ENCODE results near the gene NKD2.
"Not testable (repeated sequence)": the region's sequence is repeated elsewhere in the genome, so short reads cannot be mapped to it uniquely, and the experiment has no call there.

Gene NKD2

GRCh38 chr5:1013948-1014301, 5.3 kb downstream of the NKD2 start:
- DNase-seq (ENCODE audit: low read depth in 2 of 2): no peak

GRCh38 chr5:1014346-1014745, 5.7 kb downstream of the NKD2 start:
- DNase-seq (ENCODE audit: low read depth in 2 of 2): no peak

GRCh38 chr5:1014781-1015221, 6.2 kb downstream of the NKD2 start:
- DNase-seq (ENCODE audit: low read depth in 2 of 2): no peak

DNA sequence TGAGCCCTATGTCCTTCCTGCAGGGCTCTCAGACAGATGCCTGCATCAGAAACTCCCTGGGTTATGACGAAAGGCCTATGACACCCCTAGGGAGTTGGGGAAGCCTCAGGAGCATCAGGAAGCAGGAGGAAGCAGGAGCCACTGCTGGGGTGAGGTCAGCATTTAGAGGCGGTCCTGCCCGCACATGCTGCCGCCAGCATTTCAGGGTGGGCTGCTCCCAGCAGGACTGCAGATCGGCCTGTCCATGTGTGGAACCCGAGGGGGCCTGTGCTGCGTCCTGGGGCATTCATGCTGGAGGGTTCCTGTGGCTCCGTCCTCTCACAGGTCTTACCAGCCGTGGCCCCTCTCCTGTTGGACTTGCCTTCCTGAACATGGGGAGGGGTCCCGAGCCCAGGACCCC, 6.9 kb downstream of the NKD2 start:
- no peak for DNase-seq (ENCODE audit: low read depth in 2 of 2)

DNA sequence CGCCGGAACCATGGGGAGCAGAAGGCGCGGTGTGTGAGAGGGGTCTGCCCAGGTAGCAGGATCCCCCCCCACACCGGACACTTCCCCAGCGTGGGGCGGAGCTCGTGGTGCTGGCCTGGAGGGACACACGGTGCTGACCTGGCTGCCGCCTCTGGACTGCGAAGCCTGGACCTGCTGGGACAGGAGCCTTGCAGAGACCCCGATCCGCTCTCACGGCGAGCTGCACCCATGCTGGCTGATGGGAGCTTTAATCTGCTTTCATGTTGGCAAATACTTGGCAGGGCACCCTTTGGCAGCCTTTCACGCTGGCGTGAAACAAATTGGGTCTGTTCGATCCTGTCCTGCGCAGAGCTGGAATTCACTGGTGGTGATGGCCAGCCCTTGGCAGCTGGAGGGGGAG, 7.4 kb downstream of the NKD2 start:
- DNase-seq (ENCODE audit: low read depth in 2 of 2): no peak

DNA sequence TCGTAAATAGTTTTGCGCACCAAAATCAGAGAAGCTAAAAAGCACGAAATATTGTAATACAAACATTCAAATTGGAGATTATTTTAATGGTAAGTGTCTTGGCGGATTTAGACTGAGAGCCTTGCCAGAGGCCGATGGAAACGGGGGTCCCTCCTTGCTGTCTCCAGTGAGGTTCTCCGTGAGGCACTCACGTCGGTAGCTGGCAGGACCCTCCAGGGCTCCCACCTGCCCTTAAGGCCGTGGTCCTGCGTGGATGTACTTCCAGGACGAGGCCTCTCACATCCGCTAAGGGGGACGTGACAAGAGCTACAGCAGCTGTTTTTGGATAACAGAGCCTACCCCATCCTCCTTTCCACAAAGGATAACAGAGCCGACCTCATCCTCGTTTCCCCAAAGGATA, 7.9 kb downstream of the NKD2 start:
- DNase-seq (ENCODE audit: low read depth in 2 of 2): no peak

DNA sequence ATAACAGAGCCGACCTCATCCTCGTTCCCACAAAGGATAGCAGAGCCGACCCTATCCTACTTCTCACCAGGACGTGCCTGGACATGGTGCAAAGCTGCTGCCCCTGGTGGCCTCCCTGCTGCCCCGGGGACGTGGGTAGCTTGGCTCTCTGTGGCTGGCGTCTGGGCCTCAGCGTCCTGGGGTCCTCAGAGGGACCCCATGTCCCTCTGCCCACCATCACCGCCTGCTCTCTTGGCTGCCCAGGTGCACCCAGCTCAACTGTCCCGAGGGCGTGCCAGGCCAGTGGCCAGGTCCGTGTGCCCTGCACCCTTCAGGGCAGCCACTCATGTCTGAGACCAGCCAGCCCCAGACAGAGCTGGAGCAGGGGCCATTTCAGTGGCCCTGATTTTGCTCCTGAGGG, 8.5 kb downstream of the NKD2 start:
- DNase-seq (ENCODE audit: low read depth in 2 of 2): no peak

GRCh38 chr5:1017691-1018455, 9.3 kb downstream of the NKD2 start:
- no peak for DNase-seq (ENCODE audit: low read depth in 2 of 2)

DNA sequence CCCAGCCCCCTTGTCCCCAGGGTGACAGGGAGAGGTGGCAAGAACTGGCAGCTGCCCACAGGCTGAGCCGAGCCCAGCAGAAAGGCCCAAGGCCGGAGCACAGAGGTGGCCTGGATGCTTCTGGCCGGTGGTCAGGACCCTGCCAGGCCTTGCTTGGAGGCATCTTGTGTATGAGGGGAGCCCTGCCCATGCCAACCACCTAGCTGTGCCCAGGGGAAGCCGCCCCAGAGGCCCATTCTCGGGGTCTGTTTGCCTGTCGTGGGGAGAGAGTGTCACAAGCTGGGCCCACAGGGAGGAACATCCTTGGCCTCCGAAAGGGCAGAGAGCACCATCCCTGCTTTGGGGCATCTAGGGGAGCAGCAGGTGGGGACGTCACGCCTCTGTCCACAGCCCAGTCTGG, 10.0 kb downstream of the NKD2 start:
- DNase-seq (ENCODE audit: low read depth in 2 of 2): no peak

DNA sequence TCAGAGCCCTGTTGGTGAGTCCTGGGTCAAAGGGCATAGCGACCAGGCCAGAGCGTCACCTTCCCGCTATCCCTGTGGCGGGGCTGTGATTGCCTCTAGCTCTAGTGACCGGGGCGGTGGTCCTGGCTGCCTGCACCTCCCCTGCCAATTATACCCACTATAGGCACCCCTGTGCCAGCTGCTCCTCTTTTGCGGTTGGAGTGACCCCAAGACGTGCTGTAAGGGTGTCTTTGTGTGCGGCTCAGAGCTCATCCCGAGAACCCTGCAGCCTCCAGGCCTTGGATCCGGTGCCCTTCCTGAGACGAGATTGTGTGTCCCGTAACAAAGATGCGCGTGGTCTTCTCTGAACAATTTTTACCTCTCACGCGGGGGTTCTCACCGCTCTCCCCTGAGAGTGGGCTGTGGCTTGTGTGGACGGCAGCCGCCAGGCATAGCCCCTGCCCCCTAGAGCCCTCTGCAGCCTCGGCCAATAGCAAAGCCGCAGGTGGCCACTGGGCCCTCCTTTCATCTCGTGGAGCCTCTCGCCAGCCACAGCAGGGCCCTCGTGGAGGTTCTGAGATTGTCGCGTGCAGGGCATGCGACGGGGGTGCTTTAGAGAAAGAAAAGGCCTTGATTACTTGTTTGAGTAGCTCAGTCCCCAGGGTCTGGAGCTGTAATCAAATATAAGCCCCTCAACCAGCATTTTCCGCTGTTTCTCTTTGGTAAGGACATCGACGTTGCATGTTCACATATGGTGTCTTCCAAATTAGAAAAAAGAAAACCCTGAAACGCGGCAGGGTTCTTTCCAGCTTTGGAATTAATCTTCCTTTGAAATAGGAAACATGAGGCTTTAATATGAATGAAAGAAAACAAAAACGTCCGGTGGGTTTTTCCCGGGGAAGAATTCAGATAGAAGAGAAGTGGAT, 10.7 kb downstream of the NKD2 start:
- DNase-seq (ENCODE audit: low read depth in 2 of 2): no peak

DNA sequence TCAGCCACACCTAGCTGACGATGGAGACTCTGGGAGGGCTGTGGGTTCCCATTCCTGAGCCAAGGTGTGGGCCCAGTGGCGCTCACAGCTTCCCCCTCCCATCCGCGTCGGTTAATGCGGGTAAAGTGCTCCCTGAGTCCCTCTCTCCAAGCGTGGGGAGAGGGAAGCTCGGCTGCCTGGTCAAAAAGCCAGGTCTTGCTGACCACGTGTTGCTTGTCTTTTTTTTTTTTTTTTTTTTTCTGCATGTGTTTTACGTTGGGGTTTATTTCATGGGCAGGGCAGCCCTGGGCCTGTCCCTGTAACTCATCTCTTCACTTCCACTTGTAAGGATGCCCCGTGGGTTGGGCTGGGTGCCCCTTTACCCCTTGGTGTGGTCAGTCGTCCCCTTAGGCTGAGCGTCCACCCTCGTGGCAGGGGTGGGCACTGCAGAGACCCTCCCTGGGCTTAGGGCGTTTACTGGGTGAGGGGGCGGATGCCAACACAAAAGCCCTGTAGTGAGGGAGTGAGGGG, 11.9 kb downstream of the NKD2 start:
- DNase-seq (ENCODE audit: low read depth in 2 of 2): no peak

DNA sequence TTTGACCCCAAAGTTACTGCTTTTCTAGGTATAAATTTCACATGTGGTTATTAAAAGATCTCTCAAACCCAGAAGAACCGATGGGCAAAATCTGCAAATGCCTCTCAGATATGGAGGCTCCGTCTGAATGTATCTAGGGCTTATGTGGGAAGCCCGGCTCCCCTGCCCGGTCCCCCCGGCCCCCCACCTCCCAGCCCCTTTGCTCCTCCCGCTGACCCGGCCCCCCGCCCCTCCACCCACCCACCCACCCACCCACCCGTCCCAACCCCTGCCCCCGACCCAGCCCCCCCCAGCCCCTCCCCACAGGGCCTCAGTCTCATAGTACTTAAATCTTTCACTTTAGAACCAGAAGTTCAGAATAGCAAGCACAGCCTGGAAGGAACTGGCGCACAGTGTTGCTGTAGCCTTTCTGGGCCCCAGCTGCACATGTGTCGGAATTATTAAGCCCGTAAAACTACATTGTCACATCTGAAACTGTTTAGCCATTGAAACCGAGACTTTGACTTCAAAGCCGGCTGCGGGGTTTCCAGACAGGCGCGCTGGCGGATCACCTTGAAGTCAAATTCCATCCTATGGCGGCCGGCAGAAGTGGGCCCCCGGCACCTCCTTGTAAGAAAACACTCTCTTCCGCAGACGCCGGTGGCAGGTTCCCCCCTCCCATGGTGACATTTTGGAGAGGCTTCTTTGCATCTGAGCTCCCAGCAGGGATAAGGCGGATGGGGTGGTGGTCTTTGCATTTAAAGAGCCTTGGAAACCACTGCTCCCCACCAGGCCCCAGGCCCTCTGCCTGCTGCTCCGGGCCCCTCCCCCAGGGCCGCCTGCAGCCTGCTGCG, 12.8 kb downstream of the NKD2 start:
- DNase-seq (ENCODE audit: low read depth in 2 of 2): peak; percentile 16 to 17

- not testable (repeated sequence) for DNase-seq (ENCODE audit: low read depth in 2 of 2)
Observed at GRCh38 chr5:1021969-1022336, 13.4 kb downstream of the NKD2 start.

DNA sequence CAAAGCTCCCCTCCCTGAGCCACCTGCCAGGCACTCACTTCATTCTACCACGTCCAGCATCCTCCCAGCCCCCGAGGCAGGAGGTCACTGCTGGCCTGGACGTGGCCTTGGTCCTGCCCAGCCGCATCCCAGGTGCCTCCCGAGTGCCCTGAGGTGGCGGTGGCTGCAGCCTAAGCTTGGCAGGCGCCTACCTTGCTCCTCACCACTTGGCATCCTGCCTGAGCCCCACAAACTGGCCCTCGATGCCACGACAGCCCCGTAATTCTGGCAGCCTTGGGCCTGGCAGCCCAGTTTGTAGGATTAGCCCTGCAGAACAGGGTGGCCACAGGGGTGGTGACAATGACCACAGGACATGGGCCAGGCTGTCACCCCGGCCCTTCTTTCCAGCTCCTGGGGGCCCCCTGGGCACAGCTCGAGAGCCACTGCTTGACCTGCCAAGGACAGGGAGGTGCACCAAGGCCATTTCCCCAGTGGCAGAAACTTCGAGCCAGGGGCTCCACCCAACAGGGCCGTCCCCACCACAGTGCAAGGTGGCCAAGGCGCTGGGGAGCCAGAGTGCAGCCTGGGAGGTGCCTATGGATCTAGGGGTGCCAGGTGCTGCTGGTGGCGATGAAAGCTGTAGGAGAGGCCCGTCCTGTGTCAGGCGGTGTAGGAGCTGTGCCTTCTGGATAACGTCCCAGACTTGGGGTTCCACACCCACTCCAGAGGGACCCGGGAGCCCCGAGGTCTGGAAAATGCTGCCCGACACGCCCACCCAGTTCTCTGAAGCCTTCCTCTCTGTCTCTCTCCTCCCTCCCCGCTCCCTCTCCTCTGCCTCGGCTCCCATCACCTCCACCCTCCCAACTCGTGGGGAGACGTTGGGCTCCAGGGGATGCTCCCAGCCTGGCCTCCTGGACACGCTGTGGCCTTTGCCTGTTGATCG, 18.4 kb downstream of the NKD2 start:
- no peak for DNase-seq (ENCODE audit: low read depth in 2 of 2)

GRCh38 chr5:1027631-1028441, 19.2 kb downstream of the NKD2 start:
- no peak for DNase-seq (ENCODE audit: low read depth in 2 of 2)

- no peak for DNase-seq (ENCODE audit: low read depth in 2 of 2)
Observed at GRCh38 chr5:1028481-1029281, 20.1 kb downstream of the NKD2 start.

- DNase-seq (ENCODE audit: low read depth in 2 of 2): no peak
Observed at GRCh38 chr5:1029282-1029944, 20.8 kb downstream of the NKD2 start.

GRCh38 chr5:1029945-1030625, 21.5 kb downstream of the NKD2 start:
- no peak for DNase-seq (ENCODE audit: low read depth in 2 of 2)
